ENCODE measurements around the gene KCNJ13.

The KCNJ13 gene

GRCh38 chr2:232731470-232731869, 44.9 kb downstream of the KCNJ13 start:
- no peak overlapping the region for H3K23ac ChIP-seq (ENCODE audit: low read length)
- no peaks in the 10 kb centered on the region for H3K4me1 ChIP-seq (ENCODE audit: control insufficient read depth in 1 of 2, insufficient read depth in 2 of 2, low read length in 2 of 2)
- H3K14ac ChIP-seq (ENCODE audit: low read length) = no peak overlapping the region
- H3K9ac ChIP-seq (ENCODE audit: low read length) = no peak overlapping the region
- no peak overlapping the region for H2AFZ ChIP-seq (ENCODE audit: insufficient read depth, low read length, poor library complexity)
- no peak overlapping the region for H2BK5ac ChIP-seq (ENCODE audit: low read depth, low read length, poor library complexity)
- H3K4ac ChIP-seq (ENCODE audit: low read depth, low read length) = no peak overlapping the region
- H2BK120ac ChIP-seq (ENCODE audit: insufficient read depth, low read length, poor library complexity) = no peak overlapping the region
- H3K27me3 ChIP-seq (ENCODE audit: insufficient read depth, low read length) = no peaks in the 10 kb centered on the region
- no peak overlapping the region for H3K18ac ChIP-seq (ENCODE audit: low read length)
- H3K36me3 ChIP-seq (ENCODE audit: control insufficient read depth in 1 of 2, insufficient read depth in 2 of 2, low read length in 2 of 2) = peaks cover 10 to 12% of the 10 kb centered on the region in 2 experiments
- no peak overlapping the region for H2AK5ac ChIP-seq (ENCODE audit: low read length)
- no peak overlapping the region for H3K27ac ChIP-seq (ENCODE audit: low read depth, low read length)
- H2BK12ac ChIP-seq (ENCODE audit: low read length) = no peak overlapping the region
- H3K79me2 ChIP-seq (ENCODE audit: control insufficient read depth, insufficient read depth, low read length, poor library complexity) = peaks cover 3% of the 10 kb centered on the region
- H3K4me3 ChIP-seq (ENCODE audit: low read depth, low read length) = no peak overlapping the region
- no peaks in the 10 kb centered on the region for H3K9me3 ChIP-seq (ENCODE audit: insufficient read depth, low read depth, low read length)
- no peak overlapping the region for H4K12ac ChIP-seq (ENCODE audit: low read depth, low read length)
- H4K8ac ChIP-seq (ENCODE audit: low read depth, low read length) = no peak overlapping the region
- H3K79me1 ChIP-seq (ENCODE audit: low read length) = no peaks in the 10 kb centered on the region
- DNase-seq = no peak
- no peak overlapping the region for H4K91ac ChIP-seq (ENCODE audit: low read depth, low read length)
- no CpG with 5 or more reads among the region's 2 CpGs for WGBS (ENCODE audit: extremely low coverage, insufficient coverage, insufficient read length)
- no peak overlapping the region for H3K4me2 ChIP-seq (ENCODE audit: low read length)

GRCh38 chr2:232728785-232729184, 47.6 kb downstream of the KCNJ13 start:
- Histone ChIP-seq H3K4me2 (ENCODE audit: low read length) (no peak overlapping the region), H3K9me3 (ENCODE audit: insufficient read depth, low read depth, low read length) (no peaks in the 10 kb centered on the region), H4K8ac (ENCODE audit: low read depth, low read length) (no peak overlapping the region), H3K36me3 (ENCODE audit: control insufficient read depth in 1 of 2, insufficient read depth in 2 of 2, low read length in 2 of 2) (peaks cover 15 to 17% of the 10 kb centered on the region in 2 experiments), H2BK5ac (ENCODE audit: low read depth, low read length, poor library complexity) (peak overlapping the region; percentile 31), H3K27me3 (ENCODE audit: insufficient read depth, low read length) (no peaks in the 10 kb centered on the region), H3K23ac (ENCODE audit: low read length) (no peak overlapping the region), H3K4ac (ENCODE audit: low read depth, low read length) (no peak overlapping the region), H3K27ac (ENCODE audit: low read depth, low read length) (no peak overlapping the region), H2BK12ac (ENCODE audit: low read length) (no peak overlapping the region), H3K4me1 (ENCODE audit: control insufficient read depth in 1 of 2, insufficient read depth in 2 of 2, low read length in 2 of 2) (no peaks in the 10 kb centered on the region), H3K14ac (ENCODE audit: low read length) (no peak overlapping the region), H4K91ac (ENCODE audit: low read depth, low read length) (no peak overlapping the region), H3K18ac (ENCODE audit: low read length) (no peak overlapping the region), H2BK120ac (ENCODE audit: insufficient read depth, low read length, poor library complexity) (no peak overlapping the region), H3K79me2 (ENCODE audit: control insufficient read depth, insufficient read depth, low read length, poor library complexity) (peaks cover 6% of the 10 kb centered on the region), H2AK5ac (ENCODE audit: low read length) (no peak overlapping the region), H2AFZ (ENCODE audit: insufficient read depth, low read length, poor library complexity) (no peak overlapping the region), H3K79me1 (ENCODE audit: low read length) (no peaks in the 10 kb centered on the region), H3K9ac (ENCODE audit: low read length) (no peak overlapping the region), H3K4me3 (ENCODE audit: low read depth, low read length) (no peak overlapping the region), H4K12ac (ENCODE audit: low read depth, low read length) (peak overlapping the region; percentile 62)
- no peak for DNase-seq
- WGBS (ENCODE audit: extremely low coverage, insufficient coverage, insufficient read length) = no CpG with 5 or more reads among the region's 3 CpGs

DNA sequence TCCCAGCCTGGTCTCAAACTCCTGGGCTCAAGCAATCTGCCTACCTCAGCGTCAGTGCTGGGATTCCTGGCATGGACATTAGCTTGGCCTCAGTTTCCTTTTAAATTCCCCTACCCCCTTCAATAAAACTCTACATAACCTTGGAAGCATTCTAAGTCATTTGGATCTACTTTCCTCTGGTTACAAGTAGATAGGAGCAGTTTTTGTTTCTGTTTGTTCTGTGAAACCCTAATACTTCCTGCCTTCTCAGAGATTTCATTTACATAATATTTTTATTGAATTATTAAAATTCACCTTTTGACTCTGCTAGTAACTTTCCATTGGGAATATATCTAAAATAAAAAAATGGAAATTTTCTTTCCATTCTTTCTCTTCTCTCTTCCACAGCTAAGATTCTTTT, 53.3 kb downstream of the KCNJ13 start:
- Histone ChIP-seq H4K8ac (ENCODE audit: low read depth, low read length) (no peak overlapping the region), H3K79me2 (ENCODE audit: control insufficient read depth, insufficient read depth, low read length, poor library complexity) (peaks cover 2% of the 10 kb centered on the region), H3K36me3 (ENCODE audit: control insufficient read depth in 1 of 2, insufficient read depth in 2 of 2, low read length in 2 of 2) (peaks cover 11 to 15% of the 10 kb centered on the region in 2 experiments), H3K18ac (ENCODE audit: low read length) (no peak overlapping the region), H3K4me1 (ENCODE audit: control insufficient read depth in 1 of 2, insufficient read depth in 2 of 2, low read length in 2 of 2) (no peaks in the 10 kb centered on the region), H2BK120ac (ENCODE audit: insufficient read depth, low read length, poor library complexity) (no peak overlapping the region), H3K27ac (ENCODE audit: low read depth, low read length) (no peak overlapping the region), H3K23ac (ENCODE audit: low read length) (no peak overlapping the region), H4K12ac (ENCODE audit: low read depth, low read length) (no peak overlapping the region), H2AFZ (ENCODE audit: insufficient read depth, low read length, poor library complexity) (no peak overlapping the region), H3K4ac (ENCODE audit: low read depth, low read length) (no peak overlapping the region), H4K91ac (ENCODE audit: low read depth, low read length) (no peak overlapping the region), H2BK5ac (ENCODE audit: low read depth, low read length, poor library complexity) (no peak overlapping the region), H3K27me3 (ENCODE audit: insufficient read depth, low read length) (no peaks in the 10 kb centered on the region), H3K9ac (ENCODE audit: low read length) (no peak overlapping the region), H3K9me3 (ENCODE audit: insufficient read depth, low read depth, low read length) (no peaks in the 10 kb centered on the region), H3K4me2 (ENCODE audit: low read length) (no peak overlapping the region), H2BK12ac (ENCODE audit: low read length) (no peak overlapping the region), H2AK5ac (ENCODE audit: low read length) (no peak overlapping the region), H3K4me3 (ENCODE audit: low read depth, low read length) (no peak overlapping the region), H3K79me1 (ENCODE audit: low read length) (no peaks in the 10 kb centered on the region), H3K14ac (ENCODE audit: low read length) (no peak overlapping the region)
- no peak for DNase-seq
- no CpG with 5 or more reads among the region's 1 CpG for WGBS (ENCODE audit: extremely low coverage, insufficient coverage, insufficient read length)

- no peak for DNase-seq
- no peak overlapping the region for H4K8ac ChIP-seq (ENCODE audit: low read depth, low read length)
- no peak overlapping the region for H2BK5ac ChIP-seq (ENCODE audit: low read depth, low read length, poor library complexity)
Observed at GRCh38 chr2:232721882-232722281, 54.5 kb downstream of the KCNJ13 start.

More at GRCh38 chr2:232721882-232722281, 54.5 kb downstream of the KCNJ13 start:
- Histone ChIP-seq H3K4me2 (ENCODE audit: low read length) (no peak overlapping the region), H3K18ac (ENCODE audit: low read length) (no peak overlapping the region), H2AFZ (ENCODE audit: insufficient read depth, low read length, poor library complexity) (no peak overlapping the region), H3K4me1 (ENCODE audit: control insufficient read depth in 1 of 2, insufficient read depth in 2 of 2, low read length in 2 of 2) (no peaks in the 10 kb centered on the region), H3K36me3 (ENCODE audit: control insufficient read depth in 1 of 2, insufficient read depth in 2 of 2, low read length in 2 of 2) (peaks cover 13 to 15% of the 10 kb centered on the region in 2 experiments), H3K79me2 (ENCODE audit: control insufficient read depth, insufficient read depth, low read length, poor library complexity) (peaks cover 4% of the 10 kb centered on the region), H4K91ac (ENCODE audit: low read depth, low read length) (no peak overlapping the region), H3K23ac (ENCODE audit: low read length) (no peak overlapping the region), H2AK5ac (ENCODE audit: low read length) (no peak overlapping the region), H3K4ac (ENCODE audit: low read depth, low read length) (peak overlapping the region; percentile 4), H3K79me1 (ENCODE audit: low read length) (no peaks in the 10 kb centered on the region), H2BK12ac (ENCODE audit: low read length) (no peak overlapping the region), H3K9me3 (ENCODE audit: insufficient read depth, low read depth, low read length) (no peaks in the 10 kb centered on the region), H3K27me3 (ENCODE audit: insufficient read depth, low read length) (no peaks in the 10 kb centered on the region), H3K4me3 (ENCODE audit: low read depth, low read length) (no peak overlapping the region), H3K14ac (ENCODE audit: low read length) (no peak overlapping the region), H4K12ac (ENCODE audit: low read depth, low read length) (no peak overlapping the region), H3K9ac (ENCODE audit: low read length) (no peak overlapping the region), H2BK120ac (ENCODE audit: insufficient read depth, low read length, poor library complexity) (no peak overlapping the region), H3K27ac (ENCODE audit: low read depth, low read length) (no peak overlapping the region)
- WGBS (ENCODE audit: extremely low coverage, insufficient coverage, insufficient read length) = no CpG with 5 or more reads among the region's 2 CpGs
